ENCODE results near the gene KIFAP3.

The KIFAP3 gene

DNA sequence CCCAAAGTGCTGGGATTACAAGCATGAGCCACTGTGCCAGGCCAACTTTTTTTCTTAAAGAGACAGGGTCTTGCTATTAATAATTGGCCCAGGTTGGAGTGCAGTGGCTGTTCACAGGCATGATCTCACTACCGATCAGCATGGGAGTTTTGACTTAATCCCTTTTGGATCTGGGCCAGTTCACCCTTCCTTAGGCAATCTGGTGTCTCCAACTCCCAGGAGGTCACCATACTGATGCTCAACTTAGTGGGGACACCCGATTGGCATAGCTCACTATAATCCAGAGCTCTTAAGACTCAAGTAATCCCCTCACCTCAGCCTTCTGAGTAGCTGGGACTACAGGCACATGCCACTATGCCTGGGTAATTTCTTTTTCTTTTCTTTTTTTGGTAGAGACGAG, 116.6 kb downstream of the KIFAP3 start:
- Histone ChIP-seq H3K36me3 (ENCODE audit: control insufficient read depth, insufficient read depth, low read length) (no peaks in the 10 kb centered on the region), H3K4me1 (ENCODE audit: control insufficient read depth, insufficient read depth, low read length) (no peaks in the 10 kb centered on the region), H3K27ac (ENCODE audit: low read depth, low read length) (no peak overlapping the region), H3K4me3 (ENCODE audit: low read length) (no peak overlapping the region), H3K9ac (ENCODE audit: low read length) (no peak overlapping the region), H3K27me3 (ENCODE audit: control insufficient read depth, insufficient read depth, low read length) (no peaks in the 10 kb centered on the region)

DNA sequence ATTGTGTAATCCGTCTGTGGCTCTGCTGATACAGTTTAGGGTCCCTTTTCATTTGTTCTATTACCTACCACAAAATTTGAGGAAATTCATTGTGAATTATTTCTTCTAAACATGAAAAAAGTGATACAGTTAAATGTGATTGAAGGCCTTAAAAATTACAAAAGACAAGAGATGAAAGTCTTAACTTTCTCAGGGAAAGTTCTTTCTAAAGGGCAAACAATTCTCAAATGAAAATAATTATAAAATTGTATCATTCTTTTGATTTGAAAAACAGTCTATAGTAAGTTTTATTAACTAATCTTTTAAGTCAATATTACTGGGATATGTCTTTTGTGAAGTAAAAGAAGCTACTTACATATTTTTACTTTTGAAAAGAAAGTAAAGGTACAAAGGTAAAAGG, 123.4 kb downstream of the KIFAP3 start:
- H3K4me1 ChIP-seq (ENCODE audit: control insufficient read depth, insufficient read depth, low read length), result no peaks in the 10 kb centered on the region
- H3K36me3 ChIP-seq (ENCODE audit: control insufficient read depth, insufficient read depth, low read length), result no peaks in the 10 kb centered on the region
- H3K4me3 ChIP-seq (ENCODE audit: low read length), result no peak overlapping the region
- H3K27me3 ChIP-seq (ENCODE audit: control insufficient read depth, insufficient read depth, low read length), result no peaks in the 10 kb centered on the region
- no peak overlapping the region for H3K9ac ChIP-seq (ENCODE audit: low read length)
- no peak overlapping the region for H3K27ac ChIP-seq (ENCODE audit: low read depth, low read length)

DNA sequence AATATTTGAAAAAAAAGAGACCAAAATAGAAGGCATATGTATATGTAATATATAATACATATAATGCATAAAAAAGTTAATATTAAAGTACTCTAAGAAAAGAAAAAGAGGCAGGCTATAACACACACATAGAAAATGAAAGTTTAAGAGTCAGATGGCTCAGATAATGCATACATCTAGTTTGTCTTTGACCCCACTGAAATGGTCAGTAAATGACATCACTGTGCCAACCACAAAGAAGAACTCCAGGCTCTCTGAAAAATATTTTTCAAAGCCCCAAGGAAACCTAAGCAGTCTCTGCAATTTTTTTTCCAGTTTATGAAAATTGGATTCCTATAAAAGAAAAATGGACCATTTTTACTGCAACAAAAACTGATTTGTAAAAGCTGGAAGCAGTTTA, 125.4 kb downstream of the KIFAP3 start:
- Histone ChIP-seq H3K9ac (ENCODE audit: low read length) (no peak overlapping the region), H3K27me3 (ENCODE audit: control insufficient read depth, insufficient read depth, low read length) (no peaks in the 10 kb centered on the region), H3K4me3 (ENCODE audit: low read length) (no peak overlapping the region), H3K4me1 (ENCODE audit: control insufficient read depth, insufficient read depth, low read length) (no peaks in the 10 kb centered on the region), H3K27ac (ENCODE audit: low read depth, low read length) (no peak overlapping the region), H3K36me3 (ENCODE audit: control insufficient read depth, insufficient read depth, low read length) (peaks cover 2% of the 10 kb centered on the region)

DNA sequence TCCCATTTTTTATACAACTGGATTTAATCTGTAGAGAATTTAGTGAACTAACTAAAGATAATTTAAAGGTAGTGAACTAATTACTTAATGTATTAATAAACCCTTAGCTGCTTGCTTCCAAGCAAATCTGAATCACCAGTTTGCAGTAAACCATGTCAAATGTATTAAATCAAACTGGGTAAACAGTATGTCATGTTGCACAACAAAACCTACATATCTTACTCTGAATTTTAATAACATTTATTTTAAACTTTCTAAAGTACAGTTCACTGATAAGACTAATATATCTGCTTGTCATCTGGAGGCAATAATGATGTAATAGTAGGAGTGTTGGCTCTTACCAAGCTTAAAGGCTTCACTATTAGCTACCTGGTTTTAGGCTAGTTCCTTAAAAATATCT, 128.3 kb downstream of the KIFAP3 start:
- Histone ChIP-seq H3K4me1 (ENCODE audit: control insufficient read depth, insufficient read depth, low read length) (peaks cover 2% of the 10 kb centered on the region), H3K27ac (ENCODE audit: low read depth, low read length) (no peak overlapping the region)

DNA sequence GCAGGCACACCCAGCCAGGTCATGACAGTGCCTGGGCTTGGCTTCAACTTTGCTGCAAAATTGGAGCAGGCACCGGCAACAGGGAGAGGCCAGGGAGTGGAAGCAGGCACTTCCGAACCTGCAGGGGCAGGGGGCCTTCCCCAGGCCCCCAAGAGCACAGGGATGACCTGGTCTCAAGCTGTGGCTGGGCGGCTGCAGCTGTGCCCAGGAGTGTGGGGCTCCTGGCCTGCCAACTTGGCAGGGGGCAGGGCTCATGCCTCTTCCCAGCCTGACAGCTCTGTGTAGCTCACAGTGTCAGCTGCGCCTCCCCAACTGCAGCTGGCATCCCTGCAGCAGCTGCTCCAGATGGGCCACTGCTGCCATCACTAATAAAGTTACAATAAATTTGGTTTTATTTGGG, 129.3 kb downstream of the KIFAP3 start:
- Histone ChIP-seq H3K4me3 (ENCODE audit: low read length) (no peak overlapping the region), H3K9ac (ENCODE audit: low read length) (no peak overlapping the region), H3K27me3 (ENCODE audit: control insufficient read depth, insufficient read depth, low read length) (no peaks in the 10 kb centered on the region), H3K27ac (ENCODE audit: low read depth, low read length) (no peak overlapping the region), H3K36me3 (ENCODE audit: control insufficient read depth, insufficient read depth, low read length) (peaks cover 2% of the 10 kb centered on the region), H3K4me1 (ENCODE audit: control insufficient read depth, insufficient read depth, low read length) (peaks cover 2% of the 10 kb centered on the region)

More for the DNA sequence above, 128.3 kb downstream of the KIFAP3 start:
- Histone ChIP-seq H3K9ac (ENCODE audit: low read length) (no peak overlapping the region), H3K27me3 (ENCODE audit: control insufficient read depth, insufficient read depth, low read length) (no peaks in the 10 kb centered on the region), H3K4me3 (ENCODE audit: low read length) (no peak overlapping the region), H3K36me3 (ENCODE audit: control insufficient read depth, insufficient read depth, low read length) (peaks cover 2% of the 10 kb centered on the region)

DNA sequence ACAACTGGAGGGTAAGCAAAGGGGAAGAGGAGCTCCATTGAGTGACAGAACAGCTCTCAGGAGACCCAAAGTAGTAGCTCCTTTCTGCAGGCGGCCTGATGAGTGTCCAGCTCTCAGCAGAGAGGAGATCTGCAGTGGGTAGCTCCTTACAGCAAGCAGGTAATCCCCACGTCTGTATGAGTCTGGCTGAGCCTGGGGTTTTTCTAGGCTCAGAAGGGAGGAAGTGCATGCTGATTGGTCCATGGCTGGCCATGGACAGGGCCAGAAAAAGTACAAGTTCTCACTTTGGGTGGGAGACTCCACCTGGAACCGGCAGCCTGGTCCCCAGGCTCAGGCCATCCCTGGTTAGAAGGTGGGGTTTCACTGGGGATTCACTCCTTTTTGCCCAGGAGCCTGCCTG, 129.9 kb downstream of the KIFAP3 start:
- H3K36me3 ChIP-seq (ENCODE audit: control insufficient read depth, insufficient read depth, low read length), result peaks cover 2% of the 10 kb centered on the region
- no peak overlapping the region for H3K4me3 ChIP-seq (ENCODE audit: low read length)
- H3K9ac ChIP-seq (ENCODE audit: low read length), result no peak overlapping the region
- no peak overlapping the region for H3K27ac ChIP-seq (ENCODE audit: low read depth, low read length)
- H3K27me3 ChIP-seq (ENCODE audit: control insufficient read depth, insufficient read depth, low read length), result no peaks in the 10 kb centered on the region
- H3K4me1 ChIP-seq (ENCODE audit: control insufficient read depth, insufficient read depth, low read length), result peaks cover 2% of the 10 kb centered on the region

DNA sequence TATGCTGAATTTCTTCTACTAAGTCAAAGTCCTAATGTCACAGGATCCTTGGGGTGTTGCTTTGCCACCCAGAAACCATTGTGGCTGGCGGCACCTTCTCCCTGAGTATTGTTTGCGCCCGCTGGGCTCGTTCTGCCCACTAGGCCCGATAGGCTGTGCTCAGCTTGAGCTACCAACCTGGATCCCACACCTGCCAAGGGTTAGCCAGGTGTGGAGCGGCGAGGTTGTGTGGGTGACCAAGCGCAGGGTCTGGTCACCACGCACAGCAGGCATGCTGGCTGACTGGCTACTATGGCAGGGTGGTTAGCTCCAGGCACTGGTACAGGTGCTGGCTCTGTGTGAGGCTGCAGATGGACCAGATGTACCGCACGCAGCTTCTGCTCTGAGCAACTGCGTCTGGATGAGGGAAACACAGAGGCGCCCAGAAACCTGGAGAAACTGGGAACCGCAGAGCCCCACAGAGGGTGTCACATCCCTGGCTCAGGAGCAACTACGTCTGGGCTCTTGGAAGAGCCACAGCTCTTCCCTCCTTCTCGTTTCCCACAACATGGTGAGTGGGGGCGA, 130.4 kb downstream of the KIFAP3 start:
- Histone ChIP-seq H3K4me3 (ENCODE audit: low read length) (no peak overlapping the region), H3K9ac (ENCODE audit: low read length) (no peak overlapping the region), H3K4me1 (ENCODE audit: control insufficient read depth, insufficient read depth, low read length) (peaks cover 2% of the 10 kb centered on the region), H3K36me3 (ENCODE audit: control insufficient read depth, insufficient read depth, low read length) (peaks cover 2% of the 10 kb centered on the region), H3K27me3 (ENCODE audit: control insufficient read depth, insufficient read depth, low read length) (no peaks in the 10 kb centered on the region), H3K27ac (ENCODE audit: low read depth, low read length) (no peak overlapping the region)

DNA sequence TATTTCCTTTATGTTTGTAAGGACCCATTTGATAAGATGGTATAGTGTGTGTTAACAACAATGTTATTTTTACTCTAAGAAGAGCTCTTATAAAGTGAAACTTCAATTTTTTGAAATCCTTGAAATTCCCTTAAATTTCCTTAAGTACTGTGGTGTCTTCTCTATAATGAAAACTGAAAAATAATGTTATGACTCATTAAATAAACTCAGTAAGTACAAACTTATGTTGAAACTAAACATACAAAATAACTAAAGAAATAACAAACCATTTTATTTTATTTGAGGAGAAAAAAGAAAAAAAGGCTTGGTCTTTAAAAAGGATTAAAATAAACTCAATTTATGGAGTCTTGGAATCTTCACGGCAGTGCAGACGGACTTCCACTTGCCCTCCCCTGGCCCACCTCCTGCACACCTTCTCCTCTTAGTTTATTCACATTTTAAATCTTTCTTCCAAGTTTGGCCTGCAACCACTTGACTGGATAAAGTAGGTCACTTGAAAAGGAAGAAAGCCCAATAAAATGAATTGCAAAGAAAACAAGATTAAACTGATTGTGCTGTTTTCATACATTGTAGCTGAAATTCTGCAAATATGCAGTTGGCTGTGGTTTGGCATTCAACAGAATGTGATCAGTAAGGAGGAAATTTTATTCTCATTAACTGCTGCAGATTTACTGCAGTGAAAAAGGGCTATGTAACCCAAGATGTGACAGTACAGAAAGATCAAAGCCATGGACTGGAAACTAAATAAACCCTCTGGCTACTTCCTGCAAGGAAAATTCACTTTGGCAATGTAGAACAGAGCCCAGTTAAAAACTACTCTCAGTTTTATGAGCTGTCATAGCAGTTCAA, 132.3 kb downstream of the KIFAP3 start:
- Histone ChIP-seq H3K4me3 (ENCODE audit: low read length) (no peak overlapping the region), H3K4me1 (ENCODE audit: control insufficient read depth, insufficient read depth, low read length) (peaks cover 2% of the 10 kb centered on the region), H3K27ac (ENCODE audit: low read depth, low read length) (no peak overlapping the region)

DNA sequence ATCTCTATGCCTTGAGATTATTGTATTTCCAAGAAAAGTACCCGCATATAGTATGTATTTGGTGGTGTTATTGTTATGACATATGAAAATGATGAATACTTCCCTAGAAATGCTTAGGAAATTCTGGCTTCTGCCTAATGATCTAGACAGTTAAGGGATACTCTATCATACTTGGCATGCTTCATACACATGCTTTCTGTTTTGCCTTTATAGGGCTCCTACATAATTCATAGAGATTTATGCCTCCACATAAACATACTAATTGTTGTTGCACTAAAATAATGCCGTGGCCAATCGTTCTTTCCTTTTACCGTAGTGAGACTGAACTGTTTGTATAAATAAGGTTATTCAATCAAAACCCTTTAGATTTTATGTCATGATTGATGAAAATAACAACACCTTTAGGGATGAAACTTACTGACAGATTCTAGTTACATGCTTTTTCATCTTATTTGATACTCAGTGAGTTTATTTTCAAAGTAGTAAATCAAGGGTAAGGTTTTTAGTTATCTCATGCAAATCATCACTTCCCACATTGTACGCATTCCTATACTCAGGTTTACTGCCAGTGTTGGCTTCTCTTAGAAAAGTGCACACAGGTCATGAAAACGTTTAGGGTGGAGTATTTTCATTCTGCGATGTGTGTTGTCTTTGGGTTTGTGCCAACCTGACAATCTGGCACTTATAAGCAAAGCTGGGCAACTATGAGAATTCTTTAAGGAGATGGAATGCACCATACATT, 140.3 kb downstream of the KIFAP3 start:
- Histone ChIP-seq H3K27ac (ENCODE audit: low read depth, low read length) (no peak overlapping the region), H3K4me1 (ENCODE audit: control insufficient read depth, insufficient read depth, low read length) (no peaks in the 10 kb centered on the region), H3K4me3 (ENCODE audit: low read length) (no peak overlapping the region), H3K27me3 (ENCODE audit: control insufficient read depth, insufficient read depth, low read length) (no peaks in the 10 kb centered on the region), H3K36me3 (ENCODE audit: control insufficient read depth, insufficient read depth, low read length) (no peaks in the 10 kb centered on the region), H3K9ac (ENCODE audit: low read length) (no peak overlapping the region)

More for the DNA sequence above, 132.3 kb downstream of the KIFAP3 start:
- Histone ChIP-seq H3K36me3 (ENCODE audit: control insufficient read depth, insufficient read depth, low read length) (peaks cover 2% of the 10 kb centered on the region), H3K27me3 (ENCODE audit: control insufficient read depth, insufficient read depth, low read length) (no peaks in the 10 kb centered on the region), H3K9ac (ENCODE audit: low read length) (no peak overlapping the region)

DNA sequence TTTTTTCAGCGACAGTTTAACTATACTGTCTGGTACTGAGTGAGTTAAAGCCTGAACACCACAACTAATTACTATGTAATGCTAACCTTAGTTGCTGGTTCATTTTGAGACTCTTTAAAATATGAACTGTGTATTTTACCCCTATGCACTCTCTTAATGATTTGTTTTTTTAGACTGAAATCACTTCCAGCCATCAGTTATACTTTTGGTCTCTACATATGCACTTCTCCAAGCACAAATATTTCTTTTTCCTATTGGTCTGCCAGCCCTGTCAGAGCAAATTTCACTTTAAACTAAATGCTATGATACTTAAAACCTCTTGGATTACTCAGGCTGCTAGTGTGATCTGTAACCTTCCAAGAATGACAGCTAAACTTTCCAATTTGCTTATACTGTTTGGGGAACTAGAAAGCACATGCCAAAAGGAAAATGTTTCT, 142.7 kb downstream of the KIFAP3 start:
- Histone ChIP-seq H3K36me3 (ENCODE audit: control insufficient read depth, insufficient read depth, low read length) (no peaks in the 10 kb centered on the region), H3K27ac (ENCODE audit: low read depth, low read length) (no peak overlapping the region), H3K9ac (ENCODE audit: low read length) (no peak overlapping the region), H3K4me3 (ENCODE audit: low read length) (no peak overlapping the region), H3K4me1 (ENCODE audit: control insufficient read depth, insufficient read depth, low read length) (no peaks in the 10 kb centered on the region), H3K27me3 (ENCODE audit: control insufficient read depth, insufficient read depth, low read length) (no peaks in the 10 kb centered on the region)

DNA sequence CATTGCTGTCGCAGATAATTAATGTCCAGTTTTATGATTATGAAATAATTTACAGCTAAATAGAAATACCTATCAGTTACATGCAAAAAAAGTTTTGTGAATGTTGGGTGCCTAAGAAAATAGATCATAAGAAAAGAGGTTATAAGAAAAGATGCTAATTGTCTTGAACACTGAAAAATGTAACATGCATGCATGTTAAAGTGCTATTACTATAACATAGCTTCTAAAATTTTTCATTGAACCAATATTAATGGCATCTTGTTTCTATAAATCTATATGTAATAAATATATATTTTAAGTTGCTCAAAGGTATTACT, 145.3 kb downstream of the KIFAP3 start:
- Histone ChIP-seq H3K9ac (ENCODE audit: low read length) (no peak overlapping the region), H3K36me3 (ENCODE audit: control insufficient read depth, insufficient read depth, low read length) (no peaks in the 10 kb centered on the region), H3K4me1 (ENCODE audit: control insufficient read depth, insufficient read depth, low read length) (no peaks in the 10 kb centered on the region), H3K4me3 (ENCODE audit: low read length) (no peak overlapping the region), H3K27me3 (ENCODE audit: control insufficient read depth, insufficient read depth, low read length) (no peaks in the 10 kb centered on the region), H3K27ac (ENCODE audit: low read depth, low read length) (no peak overlapping the region)

DNA sequence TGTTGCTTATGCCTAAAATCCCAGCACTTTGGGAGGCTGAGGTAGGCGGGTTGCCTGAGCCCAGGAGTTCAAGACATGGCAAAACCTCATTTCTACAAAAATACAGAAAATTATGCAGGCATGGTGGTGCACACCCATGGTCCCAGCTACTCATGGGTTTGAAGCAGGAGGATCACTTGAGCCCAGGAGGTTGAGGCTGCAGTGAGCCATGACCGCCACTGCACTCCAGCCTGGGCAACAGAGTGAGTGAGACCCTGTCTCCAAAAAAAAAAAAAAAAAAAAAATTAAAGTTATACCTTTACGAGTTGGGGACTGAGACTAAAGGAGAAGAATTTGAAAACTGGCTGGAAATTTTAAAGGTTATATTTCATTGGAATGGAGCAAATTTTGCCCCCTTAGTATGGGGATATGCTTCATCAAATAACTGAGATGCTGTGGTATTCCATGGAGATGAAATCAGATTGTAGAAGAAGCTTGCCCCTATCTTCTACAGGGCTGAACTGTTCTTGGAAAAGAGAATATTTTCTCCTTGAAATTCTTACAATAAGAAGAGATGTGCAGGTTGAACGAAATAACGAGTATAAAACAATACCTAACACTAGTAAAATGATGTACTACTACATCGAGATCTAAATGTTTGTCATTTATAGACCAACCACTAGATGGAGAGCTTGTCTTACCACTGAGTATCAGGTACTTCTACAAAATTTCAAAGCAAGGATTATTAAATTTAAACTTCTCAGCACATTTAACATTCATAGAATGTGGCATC, 145.9 kb downstream of the KIFAP3 start:
- H3K27ac ChIP-seq (ENCODE audit: low read depth, low read length), result no peak overlapping the region
- no peak overlapping the region for H3K9ac ChIP-seq (ENCODE audit: low read length)
- H3K27me3 ChIP-seq (ENCODE audit: control insufficient read depth, insufficient read depth, low read length), result no peaks in the 10 kb centered on the region
- H3K4me3 ChIP-seq (ENCODE audit: low read length), result no peak overlapping the region
- H3K36me3 ChIP-seq (ENCODE audit: control insufficient read depth, insufficient read depth, low read length), result no peaks in the 10 kb centered on the region
- H3K4me1 ChIP-seq (ENCODE audit: control insufficient read depth, insufficient read depth, low read length), result no peaks in the 10 kb centered on the region
